LNCaP clone FGC (cell line): ENCODE measurements around the gene ANKRD50.

ENCODE experiments used
- DNase-seq: peaks from one replicate; pipeline ENCODE4 v3.0.0-alpha.2; 2011; ENCODE audit warnings: low read depth
- H3K4me3 ChIP-seq: 2 replicates; pipeline ENCODE4 v1.5.1; 2011; ENCODE audit warnings: mild to moderate bottlenecking, low read depth, low read length, control low read depth
- CTCF ChIP-seq: IDR thresholded peaks from 2 replicates; pipeline ENCODE4 v1.5.1; 2012; ENCODE audit warnings: mild to moderate bottlenecking; ENCODE audit not compliant: control insufficient read depth, insufficient read depth; ENCODE audit errors: extremely low read depth

Gene ANKRD50

GRCh38 chr4:124696182-124696581 is 16.4 kb downstream of the ANKRD50 start:
- no peak for DNase-seq
- TF ChIP-seq CTCF, result no peak
- no peak overlapping the region for H3K4me3 ChIP-seq

- DNase-seq, result no peak
Observed at GRCh38 chr4:124694946-124695598, 17.5 kb downstream of the ANKRD50 start.

GRCh38 chr4:124694306-124694705 is 18.2 kb downstream of the ANKRD50 start:
- DNase-seq, result no peak
- TF ChIP-seq CTCF, result no peak
- H3K4me3 ChIP-seq, result no peak overlapping the region

More at GRCh38 chr4:124694946-124695598, 17.5 kb downstream of the ANKRD50 start:
- no peak for TF ChIP-seq CTCF
- H3K4me3 ChIP-seq, result no peak overlapping the region

- H3K4me3 ChIP-seq, result no peak overlapping the region
- DNase-seq, result no peak
Observed at GRCh38 chr4:124691801-124692200, 20.7 kb downstream of the ANKRD50 start.

GRCh38 chr4:124686279-124686678 is 26.3 kb downstream of the ANKRD50 start:
- H3K4me3 ChIP-seq, result no peak overlapping the region
- TF ChIP-seq CTCF, result no peak

More at GRCh38 chr4:124691801-124692200, 20.7 kb downstream of the ANKRD50 start:
- no peak for TF ChIP-seq CTCF

GRCh38 chr4:124685851-124686250 is 26.7 kb downstream of the ANKRD50 start:
- DNase-seq, result no peak
- no peak overlapping the region for H3K4me3 ChIP-seq
- TF ChIP-seq CTCF, result no peak

More at GRCh38 chr4:124686279-124686678, 26.3 kb downstream of the ANKRD50 start:
- DNase-seq, result no peak

GRCh38 chr4:124684301-124684700 is 28.2 kb downstream of the ANKRD50 start:
- no peak for TF ChIP-seq CTCF
- no peak overlapping the region for H3K4me3 ChIP-seq
- no peak for DNase-seq
